Endothelial cell of umbilical vein (primary cell): Measurements from ENCODE around the gene KLHL42. TPM values are rescaled to one million over a fixed set of nuclear protein-coding genes. Genes with fewer than 3 reads are reported as not detected.

ENCODE experiments used
- BruUV-seq: library from RNA; stranded (reverse); fragments of 400-500 nt; replicated peaks from 2 replicates; lab custom pipeline; 2021; lab: Mats Ljungman, UMichigan
- CTCF ChIA-PET: fragments of 300-600, 350-600 bp; sonication (Branson Sonifier 250); formaldehyde crosslinking; loops from one replicate; lab custom pipeline; 2021; ENCODE audit warnings: antibody characterized with exemption, inconsistent platforms; lab: Charles Lee
- POLR2A ChIA-PET: fragments of 300-600, 350-600 bp; sonication (Branson Sonifier 250); formaldehyde crosslinking; loops from one replicate; lab custom pipeline; 2021; ENCODE audit warnings: antibody characterized with exemption, inconsistent platforms; lab: Charles Lee
- DNase-seq: peaks from one replicate; pipeline ENCODE4 v3.0.0-alpha.2; 2011; ENCODE audit warnings: low read depth, low spot score
- FAIRE-seq: peaks from 2 replicates; lab custom pipeline; 2011; peaks lifted over from hg19 to GRCh38; lab: Jason Lieb, UNC
- H2AFZ ChIP-seq: 2 replicates; pipeline ENCODE4 v1.6.0; 2012; ENCODE audit warnings: low read depth, low read length, control low read depth, inconsistent platforms
- H3K27ac ChIP-seq: 2 replicates; pipeline ENCODE4 v1.5.1; 2011; ENCODE audit warnings: low read depth, mild to moderate bottlenecking, control low read depth, low read length, moderate library complexity; ENCODE audit not compliant: insufficient read depth
- H3K27me3 ChIP-seq, 2 experiments: 2 replicates each; pipeline versions ENCODE4 v1.6.0 to v1.6.1; 2011; ENCODE audit warnings: low read length in 2 of 2, mixed read lengths in 1 of 2; ENCODE audit not compliant: control insufficient read depth in 2 of 2, insufficient read depth in 2 of 2
- H3K36me3 ChIP-seq, 2 experiments: 2 replicates in 1 of 2; 3 replicates in 1 of 2; pipeline ENCODE4 v1.5.1; 2011; ENCODE audit warnings: low read length in 2 of 2, mild to moderate bottlenecking in 1 of 2, moderate library complexity in 1 of 2; ENCODE audit not compliant: control insufficient read depth in 2 of 2, insufficient read depth in 2 of 2; ENCODE audit errors: extremely low read depth in 1 of 2
- H3K4me1 ChIP-seq: 3 replicates; pipeline ENCODE4 v1.5.1; 2011; ENCODE audit warnings: mild to moderate bottlenecking, low read length; ENCODE audit not compliant: control insufficient read depth, insufficient read depth; ENCODE audit errors: extremely low read depth
- H3K4me2 ChIP-seq: 2 replicates; pipeline ENCODE4 v1.6.1; 2011; ENCODE audit warnings: low read length, control low read depth, mixed read lengths; ENCODE audit not compliant: insufficient read depth
- H3K4me3 ChIP-seq, 3 experiments: fragments of 200-600 bp in 1 of 3; sonication (generic), shearing (Covaris generic) in 1 of 3; replicated peaks in 1 of 3; 2 replicates each; pipeline ENCODE4 v1.5.1; 2011 to 2016; ENCODE audit warnings: control low read depth in 3 of 3, low read length in 3 of 3, mild to moderate bottlenecking in 2 of 3, inconsistent platforms in 1 of 3, low read depth in 1 of 3, moderate library complexity in 1 of 3; ENCODE audit not compliant: insufficient read depth in 1 of 3
- H3K79me2 ChIP-seq: 2 replicates; pipeline ENCODE4 v1.6.0; 2012; ENCODE audit warnings: low read length, inconsistent platforms; ENCODE audit not compliant: control insufficient read depth, insufficient read depth
- H3K9ac ChIP-seq: replicated peaks from 2 replicates; pipeline ENCODE3; 2011; ENCODE audit warnings: low read length, control low read depth; ENCODE audit not compliant: insufficient read depth; ENCODE audit errors: extremely low read depth
- H3K9me1 ChIP-seq: replicated peaks from 3 replicates; pipeline ENCODE4 v1.6.0; 2011; ENCODE audit warnings: mild to moderate bottlenecking, low read length; ENCODE audit not compliant: control insufficient read depth, insufficient read depth; ENCODE audit errors: extremely low read depth
- H3K9me3 ChIP-seq: replicated peaks from 2 replicates; pipeline ENCODE4 v1.5.1; 2012; ENCODE audit warnings: low read length, inconsistent platforms; ENCODE audit not compliant: control insufficient read depth, insufficient read depth
- H4K20me1 ChIP-seq: replicated peaks from 2 replicates; pipeline ENCODE3; 2011; ENCODE audit warnings: mild to moderate bottlenecking, low read length; ENCODE audit not compliant: control insufficient read depth, insufficient read depth; ENCODE audit errors: extremely low read depth
- CTCF ChIP-seq, 2 donors: IDR thresholded peaks; 1 replicate in 1 of 2; 2 replicates in 1 of 2; pipeline ENCODE4 v1.5.1; 2011; ENCODE audit warnings: low read length in 2 of 2, mild to moderate bottlenecking in 2 of 2, moderate library complexity in 2 of 2, control low read depth in 1 of 2, inconsistent platforms in 1 of 2, low read depth in 1 of 2; ENCODE audit not compliant: insufficient read depth in 1 of 2; ENCODE audit errors: extremely low read depth in 1 of 2
- EZH2 ChIP-seq: IDR thresholded peaks from 2 replicates; pipeline ENCODE4 v1.6.1; 2012; ENCODE audit warnings: borderline replicate concordance, low read depth, mild to moderate bottlenecking, moderate library complexity, low read length, inconsistent platforms; ENCODE audit not compliant: severe bottlenecking
- FOS ChIP-seq: IDR thresholded peaks from 2 replicates; pipeline ENCODE4 v1.6.1; 2011; ENCODE audit warnings: mild to moderate bottlenecking, low read length, moderate library complexity, borderline replicate concordance; ENCODE audit not compliant: insufficient read depth
- GATA2 ChIP-seq: IDR thresholded peaks from 2 replicates; pipeline ENCODE4 v1.7.0; 2011; ENCODE audit warnings: low read depth, mild to moderate bottlenecking, moderate library complexity, mixed read lengths, low read length; ENCODE audit not compliant: insufficient read length, insufficient read depth
- JUN ChIP-seq: IDR thresholded peaks from 2 replicates; pipeline ENCODE4 v1.6.1; 2011; ENCODE audit warnings: borderline replicate concordance, low read depth; ENCODE audit not compliant: insufficient read length, insufficient read depth
- MYC ChIP-seq: IDR thresholded peaks from one replicate; pipeline ENCODE4 v1.6.1; 2011; ENCODE audit warnings: mild to moderate bottlenecking, low read depth, low read length
- POLR2A ChIP-seq: IDR thresholded peaks from 2 replicates; pipeline ENCODE4 v1.6.1; 2012; ENCODE audit warnings: low read depth, mild to moderate bottlenecking, control low read depth, low read length
- POLR2AphosphoS5 ChIP-seq: IDR thresholded peaks from 2 replicates; pipeline ENCODE4 v1.6.1; 2012; ENCODE audit warnings: low read depth, mild to moderate bottlenecking, control low read depth, low read length, moderate library complexity; ENCODE audit not compliant: insufficient read depth
- dilution Hi-C: fragments of 300-500 bp; cut with MboI; formaldehyde crosslinking; loops from one replicate; pipeline ENCODE4 v1.15.0; 2019; ENCODE audit warnings: low sequenced_read_pairs; ENCODE audit not compliant: extremely low pct_ligation_motif_present
- intact Hi-C: fragments of 100-400 bp; cut with micrococcal nuclease; formaldehyde crosslinking; loops from one replicate; pipeline ENCODE4 v1.10.0; 2022
- polyA plus RNA-seq, 4 experiments: library from polyadenylated mRNA; depleted of rRNA in 3 of 4; stranded (reverse) in 3 of 4; unstranded in 1 of 4; fragments of >200 nt; gene quantifications; 2 replicates each; pipeline versions ENCODE4 v1.2.1 to v1.2.3, GENCODE V29; 2011 to 2012; ENCODE audit warnings: missing spikeins in 1 of 4
- total RNA-seq: library from RNA; stranded (reverse); gene quantifications from 2 replicates; pipeline ENCODE4 v1.2.3, GENCODE V29; 2021
- TF ChIP-seq, protein P1 (sequence below): IDR thresholded peaks from 2 replicates; pipeline ENCODE4 v1.6.1; 2011; ENCODE audit not compliant: insufficient read depth, insufficient read length

KLHL42 gene
- total and polyA plus RNA-seq, 2 donors (not counting 3 experiments of a cell fraction or from before 2014, with no cell fraction given) = 20.1 to 36.2 TPM

DNA sequence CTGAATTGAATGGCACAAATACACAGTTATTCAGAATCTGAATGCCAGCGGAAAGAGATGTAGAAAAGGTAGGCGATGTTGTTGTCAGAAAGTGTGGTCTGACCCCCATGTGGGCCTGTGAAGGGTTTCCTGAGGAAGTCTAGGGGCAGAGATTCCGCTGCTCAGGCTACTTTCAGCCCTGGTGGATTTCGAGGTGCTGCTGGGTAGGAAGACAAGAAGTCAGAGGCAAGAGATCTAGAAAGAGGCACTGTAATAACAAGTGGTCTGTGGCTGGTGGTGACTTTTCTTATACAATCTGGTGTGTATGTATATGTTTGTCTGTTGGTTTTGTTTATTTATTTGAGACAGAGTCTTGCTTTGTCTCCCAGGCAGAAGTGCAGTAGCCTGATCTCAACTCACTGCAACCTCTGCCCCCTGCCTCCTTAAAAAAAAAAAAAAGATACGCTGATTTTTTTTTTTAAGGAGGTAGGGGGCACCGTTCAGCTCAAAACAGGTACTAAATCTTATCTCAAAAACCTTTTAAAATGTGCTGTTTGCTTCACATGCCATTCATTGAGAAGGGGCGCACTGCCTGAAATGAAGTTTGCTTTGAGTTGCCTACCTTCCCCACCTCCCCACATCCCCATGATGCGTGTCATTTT, 27.1 kb downstream of the KLHL42 start:
- FAIRE-seq = no peak
- CTCF ChIA-PET = interaction anchor here (1.0 kb wide), 1 partner anchor 14 kb away, joined by 5 read pairs; no protein-coding TSS in a partner anchor
- H3K36me3 ChIP-seq = no peaks in the 10 kb centered on the region
- intact Hi-C loops (no loop called here), dilution Hi-C loops (no loop called here)
- no peak overlapping the region for H3K4me3 ChIP-seq
- no peaks in the 10 kb centered on the region for H3K9me1 ChIP-seq
- TF ChIP-seq EZH2 (no peak), POLR2AphosphoS5 (no peak), POLR2A (no peak), GATA2 (no peak), CTCF (IDR thresholded peaks at IDR 0.05; ENCODE audit: extremely low read depth in 1 of 2, insufficient read depth in 1 of 2, low read depth in 1 of 2, low read length in 2 of 2) (no peak), FOS (no peak), JUN (no peak), MYC (no peak)
- TF ChIP-seq, protein P1, sequence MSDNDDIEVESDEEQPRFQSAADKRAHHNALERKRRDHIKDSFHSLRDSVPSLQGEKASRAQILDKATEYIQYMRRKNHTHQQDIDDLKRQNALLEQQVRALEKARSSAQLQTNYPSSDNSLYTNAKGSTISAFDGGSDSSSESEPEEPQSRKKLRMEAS = no peak
- H3K79me2 ChIP-seq = no peaks in the 10 kb centered on the region
- no peak for DNase-seq
- no TSS peak for BruUV-seq
- no peak overlapping the region for H3K27ac ChIP-seq
- POLR2A ChIA-PET = no interaction called here
- no peak overlapping the region for H3K9ac ChIP-seq
- H4K20me1 ChIP-seq = no peaks in the 10 kb centered on the region
- H2AFZ ChIP-seq = no peak overlapping the region
- no peaks in the 10 kb centered on the region for H3K4me1 ChIP-seq
- no peak overlapping the region for H3K4me2 ChIP-seq
- H3K9me3 ChIP-seq = no peaks in the 10 kb centered on the region
- peaks cover 0 to 3% of the 10 kb centered on the region in 2 experiments for H3K27me3 ChIP-seq
